Gastrocnemius medialis (tissue), 4 donors: ENCODE measurements around the gene HOXD10.

ENCODE experiments used
- POLR2A ChIP-seq, 2 donors: fragments of 450-650 bp; IDR thresholded peaks; one replicate each; pipeline ENCODE4 v1.6.1; 2017; ENCODE audit warnings: antibody characterized with exemption in 2 of 2, mild to moderate bottlenecking in 2 of 2, moderate library complexity in 2 of 2
- TF ChIP-seq, protein P1 (sequence below), 5 experiments: fragments of 450-650 bp in 3 of 5; fragments of 200-600 bp in 2 of 5; sonication (generic) in 2 of 5; IDR thresholded peaks in 4 of 5; conservative IDR thresholded peaks in 1 of 5; 1 replicate in 4 of 5; 2 replicates in 1 of 5; pipeline ENCODE4 v1.5.1; 2016 to 2019; ENCODE audit warnings: antibody characterized with exemption in 5 of 5, mild to moderate bottlenecking in 3 of 5, moderate library complexity in 3 of 5

GRCh38 chr2:176147800-176148496, 31.4 kb downstream of the HOXD10 start:
- no peak for TF ChIP-seq POLR2A (IDR thresholded peaks at IDR 0.05)
- TF ChIP-seq, protein P1, sequence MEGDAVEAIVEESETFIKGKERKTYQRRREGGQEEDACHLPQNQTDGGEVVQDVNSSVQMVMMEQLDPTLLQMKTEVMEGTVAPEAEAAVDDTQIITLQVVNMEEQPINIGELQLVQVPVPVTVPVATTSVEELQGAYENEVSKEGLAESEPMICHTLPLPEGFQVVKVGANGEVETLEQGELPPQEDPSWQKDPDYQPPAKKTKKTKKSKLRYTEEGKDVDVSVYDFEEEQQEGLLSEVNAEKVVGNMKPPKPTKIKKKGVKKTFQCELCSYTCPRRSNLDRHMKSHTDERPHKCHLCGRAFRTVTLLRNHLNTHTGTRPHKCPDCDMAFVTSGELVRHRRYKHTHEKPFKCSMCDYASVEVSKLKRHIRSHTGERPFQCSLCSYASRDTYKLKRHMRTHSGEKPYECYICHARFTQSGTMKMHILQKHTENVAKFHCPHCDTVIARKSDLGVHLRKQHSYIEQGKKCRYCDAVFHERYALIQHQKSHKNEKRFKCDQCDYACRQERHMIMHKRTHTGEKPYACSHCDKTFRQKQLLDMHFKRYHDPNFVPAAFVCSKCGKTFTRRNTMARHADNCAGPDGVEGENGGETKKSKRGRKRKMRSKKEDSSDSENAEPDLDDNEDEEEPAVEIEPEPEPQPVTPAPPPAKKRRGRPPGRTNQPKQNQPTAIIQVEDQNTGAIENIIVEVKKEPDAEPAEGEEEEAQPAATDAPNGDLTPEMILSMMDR (IDR thresholded peaks at IDR 0.05 in 4 of 5, conservative IDR thresholded peaks at IDR 0.05 in 1 of 5) = no peak
